HCT116 (cell line): ENCODE measurements around the gene NPSR1. TPM values are rescaled to one million over a fixed set of nuclear protein-coding genes. Genes with fewer than 3 reads are reported as not detected.

Experiments used
- ATAC-seq: fragments of 200-7000 bp; cut with Tn5 transposase; 2 replicates; pipeline ENCODE4 v1.9.1; 2020; ENCODE audit warnings: mild to moderate bottlenecking, moderate library complexity
- BruUV-seq: library from RNA; stranded (reverse); fragments of 400-500 nt; replicated peaks from 2 replicates; lab custom pipeline; 2021; lab: Mats Ljungman, UMichigan
- CTCF ChIA-PET: fragments of 300-600 bp; sonication (Branson Sonifier 250); formaldehyde crosslinking; loops from one replicate; lab custom pipeline; 2021; ENCODE audit warnings: antibody characterized with exemption; lab: Charles Lee
- POLR2A ChIA-PET: fragments of 300-600, 350-600 bp; sonication (Branson Sonifier 250); formaldehyde crosslinking; loops from one replicate; lab custom pipeline; 2021; ENCODE audit warnings: antibody characterized with exemption; lab: Charles Lee
- RAD21 ChIA-PET, 2 experiments: fragments of 300-600 bp; sonication (Branson Sonifier 250); formaldehyde crosslinking; loops; one replicate each; lab custom pipeline; 2023; ENCODE audit warnings: low total read pairs in 2 of 2; ENCODE audit not compliant: uncharacterized antibody in 2 of 2, unreplicated experiment in 2 of 2, low non-redundant PET in 1 of 2; lab: Charles Lee
- DNase-seq: peaks from one replicate; pipeline ENCODE4 v3.0.0-alpha.2; 2010; ENCODE audit warnings: low read depth, low spot score
- H2AFZ ChIP-seq: fragments of 200-600 bp; shearing (Covaris generic), sonication (generic); 2 replicates; pipeline ENCODE4 v1.6.1; 2017; ENCODE audit warnings: low read depth, mixed run types, mixed read lengths, antibody characterized with exemption, low read length; ENCODE audit not compliant: poor library complexity, severe bottlenecking
- H3K27ac ChIP-seq: 2 replicates; pipeline ENCODE4 v1.5.1; 2012; ENCODE audit warnings: low read depth, low read length
- H3K27me3 ChIP-seq: fragments of 200-600 bp; sonication (generic); 2 replicates; pipeline ENCODE4 v1.6.1; 2016; ENCODE audit warnings: mixed run types, low read length, mixed read lengths; ENCODE audit not compliant: insufficient read depth
- H3K36me3 ChIP-seq, 2 experiments: fragments of 200-500 bp in 1 of 2; fragments of 200-600 bp in 1 of 2; sonication (Bioruptor generic) in 1 of 2; sonication (generic) in 1 of 2; 2 replicates each; pipeline versions ENCODE4 v1.5.1 to v1.6.1; 2014 to 2016; ENCODE audit warnings: low read length in 2 of 2, inconsistent platforms in 1 of 2, mixed read lengths in 1 of 2, mixed run types in 1 of 2; ENCODE audit not compliant: insufficient read depth in 2 of 2, control insufficient read depth in 1 of 2
- H3K4me1 ChIP-seq, 2 experiments: fragments of 200-600 bp in 1 of 2; sonication (generic) in 1 of 2; 2 replicates each; pipeline versions ENCODE4 v1.5.1 to v1.6.1; 2012 to 2017; ENCODE audit warnings: low read length in 2 of 2, inconsistent platforms in 1 of 2, mild to moderate bottlenecking in 1 of 2, mixed read lengths in 1 of 2, mixed run types in 1 of 2, moderate library complexity in 1 of 2; ENCODE audit not compliant: insufficient read depth in 2 of 2, control insufficient read depth in 1 of 2
- H3K4me2 ChIP-seq: fragments of 200-600 bp; sonication (generic); 2 replicates; pipeline ENCODE4 v1.6.1; 2017; ENCODE audit warnings: mixed run types, low read length, mixed read lengths
- H3K4me3 ChIP-seq, 2 experiments: fragments of 200-600 bp in 1 of 2; sonication (generic) in 1 of 2; replicated peaks in 1 of 2; 2 replicates each; pipeline ENCODE4 v1.5.1; 2011 to 2016; ENCODE audit warnings: low read length in 2 of 2, control low read depth in 1 of 2, low read depth in 1 of 2, mild to moderate bottlenecking in 1 of 2, mixed read lengths in 1 of 2, mixed run types in 1 of 2
- H3K79me2 ChIP-seq: fragments of 200-600 bp; sonication (generic); 2 replicates; pipeline ENCODE4 v1.6.1; 2017; ENCODE audit warnings: mild to moderate bottlenecking, mixed run types, low read length, moderate library complexity, mixed read lengths; ENCODE audit not compliant: insufficient read depth
- H3K9ac ChIP-seq: fragments of 200-600 bp; sonication (generic); 2 replicates; pipeline ENCODE4 v1.6.1; 2016; ENCODE audit warnings: low read length, mixed read lengths
- H3K9me2 ChIP-seq: fragments of 200-600 bp; sonication (generic), shearing (Covaris generic); 2 replicates; pipeline ENCODE4 v1.6.1; 2017; ENCODE audit warnings: mixed run types, mild to moderate bottlenecking, moderate library complexity; ENCODE audit not compliant: insufficient read depth
- H3K9me3 ChIP-seq, 2 experiments: fragments of 200-500 bp in 1 of 2; fragments of 200-600 bp in 1 of 2; sonication (Bioruptor generic) in 1 of 2; sonication (generic) in 1 of 2; 2 replicates each; pipeline ENCODE4 v1.6.1; 2014 to 2017; ENCODE audit warnings: low read length in 2 of 2, mixed read lengths in 2 of 2, inconsistent platforms in 1 of 2, low read depth in 1 of 2, mild to moderate bottlenecking in 1 of 2, mixed run types in 1 of 2, moderate library complexity in 1 of 2; ENCODE audit not compliant: control insufficient read depth in 1 of 2, insufficient read depth in 1 of 2
- H4K20me1 ChIP-seq: fragments of 200-600 bp; sonication (generic), shearing (Covaris generic); 2 replicates; pipeline ENCODE4 v1.6.1; 2017; ENCODE audit warnings: mixed run types, mild to moderate bottlenecking, moderate library complexity; ENCODE audit not compliant: insufficient read depth
- CBX3 ChIP-seq: IDR thresholded peaks from 2 replicates; pipeline ENCODE4 v1.6.1; 2012; ENCODE audit warnings: low read depth
- CEBPB ChIP-seq: IDR thresholded peaks from 2 replicates; pipeline ENCODE4 v1.6.1; 2012; ENCODE audit warnings: low read depth
- EGR1 ChIP-seq: IDR thresholded peaks from 2 replicates; pipeline ENCODE4 v1.6.1; 2012; ENCODE audit warnings: low read depth
- ELF1 ChIP-seq: IDR thresholded peaks from 2 replicates; pipeline ENCODE4 v1.6.1; 2012; ENCODE audit warnings: low read depth, borderline replicate concordance
- EZH2 ChIP-seq: fragments of 200-600 bp; sonication (generic); IDR thresholded peaks from 2 replicates; pipeline ENCODE4 v1.6.1; 2017; ENCODE audit warnings: antibody characterized with exemption, mixed run types
- EZH2phosphoT487 ChIP-seq: fragments of 200-600 bp; IDR thresholded peaks from 2 replicates; pipeline ENCODE4 v1.6.1; 2018; ENCODE audit warnings: antibody characterized with exemption, borderline replicate concordance
- FOSL1 ChIP-seq: IDR thresholded peaks from 2 replicates; pipeline ENCODE4 v1.6.1; 2012; ENCODE audit warnings: low read depth
- JUND ChIP-seq: IDR thresholded peaks from 2 replicates; pipeline ENCODE4 v1.6.1; 2012
- POLR2A ChIP-seq: IDR thresholded peaks from 2 replicates; pipeline ENCODE4 v1.7.0; 2011; ENCODE audit warnings: borderline replicate concordance; ENCODE audit not compliant: insufficient read depth, insufficient read length; ENCODE audit errors: extremely low read depth
- POLR2AphosphoS5 ChIP-seq: IDR thresholded peaks from 2 replicates; pipeline ENCODE4 v1.6.1; 2011; ENCODE audit warnings: mild to moderate bottlenecking, low read depth, low read length, moderate library complexity
- SP1 ChIP-seq: IDR thresholded peaks from 2 replicates; pipeline ENCODE4 v1.6.1; 2012; ENCODE audit warnings: low read depth
- SRF ChIP-seq: IDR thresholded peaks from 2 replicates; pipeline ENCODE4 v1.6.1; 2012; ENCODE audit warnings: low read depth
- YY1 ChIP-seq: IDR thresholded peaks from 2 replicates; pipeline ENCODE4 v1.6.1; 2011; ENCODE audit warnings: low read length, low read depth, moderate library complexity, mild to moderate bottlenecking; ENCODE audit not compliant: insufficient replicate concordance; ENCODE audit errors: extremely low read depth
- ZFX ChIP-seq: fragments of 450-650 bp; IDR thresholded peaks from 2 replicates; pipeline ENCODE4 v1.6.1; 2017
- ZNF274 ChIP-seq: fragments of 200-500 bp; sonication (Bioruptor generic); IDR thresholded peaks from 2 replicates; pipeline ENCODE4 v1.6.1; 2014; ENCODE audit warnings: mild to moderate bottlenecking, low read depth, low read length, inconsistent platforms
- intact Hi-C: fragments of 100-400 bp; cut with micrococcal nuclease; formaldehyde crosslinking; loops from 2 replicates; pipeline ENCODE4 v1.10.0; 2022
- total RNA-seq: library from RNA; stranded (reverse); gene quantifications from one replicate; pipeline ENCODE4 v1.2.1, GENCODE V29; 2021; ENCODE audit not compliant: unreplicated experiment
- TF ChIP-seq, protein P1 (sequence below), 3 experiments: fragments of 200-600 bp in 1 of 3; sonication (generic) in 1 of 3; IDR thresholded peaks in 2 of 3; conservative IDR thresholded peaks in 1 of 3; 2 replicates each; pipeline ENCODE4 v1.5.1; 2012 to 2017; ENCODE audit warnings: low read depth in 2 of 3, low read length in 2 of 3, antibody characterized with exemption in 1 of 3, borderline replicate concordance in 1 of 3, control low read depth in 1 of 3, mild to moderate bottlenecking in 1 of 3, mixed read lengths in 1 of 3, mixed run types in 1 of 3, moderate library complexity in 1 of 3; ENCODE audit not compliant: insufficient read depth in 1 of 3
- TF ChIP-seq, protein P2 (sequence below): IDR thresholded peaks from 2 replicates; pipeline ENCODE4 v1.6.1; 2012; ENCODE audit warnings: low read depth
- TF ChIP-seq, protein P3 (sequence below): IDR thresholded peaks from 2 replicates; pipeline ENCODE4 v1.6.1; 2012
- TF ChIP-seq, protein P4 (sequence below): IDR thresholded peaks from 2 replicates; pipeline ENCODE4 v1.6.1; 2012
- TF ChIP-seq, protein P5 (sequence below): IDR thresholded peaks from 2 replicates; pipeline ENCODE4 v1.6.1; 2011; ENCODE audit warnings: mild to moderate bottlenecking, low read length, moderate library complexity; ENCODE audit not compliant: insufficient replicate concordance; ENCODE audit errors: extremely low read depth

NPSR1 gene
- total RNA-seq, 1 experiment from 2014 or later: not detected

DNA sequence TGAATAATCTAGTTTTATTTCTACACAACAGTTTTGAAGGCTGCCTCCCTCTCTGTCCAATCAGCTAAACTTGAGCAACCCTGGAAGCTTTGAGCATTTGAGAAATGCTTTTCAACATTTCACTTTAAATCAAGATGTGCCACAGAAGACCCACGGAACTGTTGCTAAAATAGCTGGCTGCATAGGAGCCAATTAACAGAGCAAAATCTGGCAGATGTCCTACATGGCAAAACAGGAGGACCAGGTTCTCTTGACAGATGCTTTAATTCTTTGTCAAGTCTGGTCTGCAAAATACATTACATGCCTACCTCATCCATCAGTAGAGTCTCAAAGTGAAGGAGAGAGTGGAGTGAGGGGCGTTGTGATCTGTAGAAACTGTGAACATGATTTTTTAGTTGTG, 193.4 kb downstream of the NPSR1 start:
- Histone ChIP-seq H3K79me2 (no peaks in the 10 kb centered on the region), H2AFZ (no peak overlapping the region), H3K27me3 (no peaks in the 10 kb centered on the region), H3K9ac (peak overlapping the region; percentile 51), H3K36me3 (no peaks in the 10 kb centered on the region), H3K9me3 (no peaks in the 10 kb centered on the region), H3K4me2 (peak overlapping the region; percentile 78), H3K4me3 (peak overlapping the region in 1 of 2 experiments; percentile 50; a peak in 2 of 4 replicates), H4K20me1 (no peaks in the 10 kb centered on the region), H3K27ac (peak overlapping the region; percentile 71), H3K4me1 (peaks cover 15 to 37% of the 10 kb centered on the region in 2 experiments), H3K9me2 (no peaks in the 10 kb centered on the region)
- RAD21 ChIA-PET: no interaction called here
- POLR2A ChIA-PET: interaction anchor here (0.9 to 1.9 kb wide), 2 partner anchors 14 to 36 kb away, joined by 3 to 16 read pairs; no protein-coding TSS in a partner anchor
- CTCF ChIA-PET: interaction anchor here (1.5 kb wide), 1 partner anchor 28 kb away, joined by 5 read pairs; no protein-coding TSS in a partner anchor
- no TSS peak for BruUV-seq
- intact Hi-C loops: no loop called here
- ATAC-seq: no peak
- TF ChIP-seq CEBPB (no peak), EGR1 (no peak), ELF1 (no peak), EZH2 (no peak), POLR2AphosphoS5 (no peak), SRF (no peak), CBX3 (no peak), POLR2A (no peak), SP1 (no peak), JUND (no peak), ZNF274 (no peak), ZFX (no peak), EZH2phosphoT487 (no peak), YY1 (no peak), FOSL1 (no peak)
- TF ChIP-seq, protein P1, sequence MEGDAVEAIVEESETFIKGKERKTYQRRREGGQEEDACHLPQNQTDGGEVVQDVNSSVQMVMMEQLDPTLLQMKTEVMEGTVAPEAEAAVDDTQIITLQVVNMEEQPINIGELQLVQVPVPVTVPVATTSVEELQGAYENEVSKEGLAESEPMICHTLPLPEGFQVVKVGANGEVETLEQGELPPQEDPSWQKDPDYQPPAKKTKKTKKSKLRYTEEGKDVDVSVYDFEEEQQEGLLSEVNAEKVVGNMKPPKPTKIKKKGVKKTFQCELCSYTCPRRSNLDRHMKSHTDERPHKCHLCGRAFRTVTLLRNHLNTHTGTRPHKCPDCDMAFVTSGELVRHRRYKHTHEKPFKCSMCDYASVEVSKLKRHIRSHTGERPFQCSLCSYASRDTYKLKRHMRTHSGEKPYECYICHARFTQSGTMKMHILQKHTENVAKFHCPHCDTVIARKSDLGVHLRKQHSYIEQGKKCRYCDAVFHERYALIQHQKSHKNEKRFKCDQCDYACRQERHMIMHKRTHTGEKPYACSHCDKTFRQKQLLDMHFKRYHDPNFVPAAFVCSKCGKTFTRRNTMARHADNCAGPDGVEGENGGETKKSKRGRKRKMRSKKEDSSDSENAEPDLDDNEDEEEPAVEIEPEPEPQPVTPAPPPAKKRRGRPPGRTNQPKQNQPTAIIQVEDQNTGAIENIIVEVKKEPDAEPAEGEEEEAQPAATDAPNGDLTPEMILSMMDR (IDR thresholded peaks at IDR 0.05 in 2 of 3, conservative IDR thresholded peaks at IDR 0.05 in 1 of 3; ENCODE audit: borderline replicate concordance in 1 of 3, insufficient read depth in 1 of 3, low read depth in 2 of 3, low read length in 2 of 3): no peak
- TF ChIP-seq, protein P2, sequence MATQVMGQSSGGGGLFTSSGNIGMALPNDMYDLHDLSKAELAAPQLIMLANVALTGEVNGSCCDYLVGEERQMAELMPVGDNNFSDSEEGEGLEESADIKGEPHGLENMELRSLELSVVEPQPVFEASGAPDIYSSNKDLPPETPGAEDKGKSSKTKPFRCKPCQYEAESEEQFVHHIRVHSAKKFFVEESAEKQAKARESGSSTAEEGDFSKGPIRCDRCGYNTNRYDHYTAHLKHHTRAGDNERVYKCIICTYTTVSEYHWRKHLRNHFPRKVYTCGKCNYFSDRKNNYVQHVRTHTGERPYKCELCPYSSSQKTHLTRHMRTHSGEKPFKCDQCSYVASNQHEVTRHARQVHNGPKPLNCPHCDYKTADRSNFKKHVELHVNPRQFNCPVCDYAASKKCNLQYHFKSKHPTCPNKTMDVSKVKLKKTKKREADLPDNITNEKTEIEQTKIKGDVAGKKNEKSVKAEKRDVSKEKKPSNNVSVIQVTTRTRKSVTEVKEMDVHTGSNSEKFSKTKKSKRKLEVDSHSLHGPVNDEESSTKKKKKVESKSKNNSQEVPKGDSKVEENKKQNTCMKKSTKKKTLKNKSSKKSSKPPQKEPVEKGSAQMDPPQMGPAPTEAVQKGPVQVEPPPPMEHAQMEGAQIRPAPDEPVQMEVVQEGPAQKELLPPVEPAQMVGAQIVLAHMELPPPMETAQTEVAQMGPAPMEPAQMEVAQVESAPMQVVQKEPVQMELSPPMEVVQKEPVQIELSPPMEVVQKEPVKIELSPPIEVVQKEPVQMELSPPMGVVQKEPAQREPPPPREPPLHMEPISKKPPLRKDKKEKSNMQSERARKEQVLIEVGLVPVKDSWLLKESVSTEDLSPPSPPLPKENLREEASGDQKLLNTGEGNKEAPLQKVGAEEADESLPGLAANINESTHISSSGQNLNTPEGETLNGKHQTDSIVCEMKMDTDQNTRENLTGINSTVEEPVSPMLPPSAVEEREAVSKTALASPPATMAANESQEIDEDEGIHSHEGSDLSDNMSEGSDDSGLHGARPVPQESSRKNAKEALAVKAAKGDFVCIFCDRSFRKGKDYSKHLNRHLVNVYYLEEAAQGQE: no peak
- TF ChIP-seq, protein P3, sequence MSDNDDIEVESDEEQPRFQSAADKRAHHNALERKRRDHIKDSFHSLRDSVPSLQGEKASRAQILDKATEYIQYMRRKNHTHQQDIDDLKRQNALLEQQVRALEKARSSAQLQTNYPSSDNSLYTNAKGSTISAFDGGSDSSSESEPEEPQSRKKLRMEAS: no peak
- TF ChIP-seq, protein P4, sequence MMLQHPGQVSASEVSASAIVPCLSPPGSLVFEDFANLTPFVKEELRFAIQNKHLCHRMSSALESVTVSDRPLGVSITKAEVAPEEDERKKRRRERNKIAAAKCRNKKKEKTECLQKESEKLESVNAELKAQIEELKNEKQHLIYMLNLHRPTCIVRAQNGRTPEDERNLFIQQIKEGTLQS: no peak
- TF ChIP-seq, protein P5, sequence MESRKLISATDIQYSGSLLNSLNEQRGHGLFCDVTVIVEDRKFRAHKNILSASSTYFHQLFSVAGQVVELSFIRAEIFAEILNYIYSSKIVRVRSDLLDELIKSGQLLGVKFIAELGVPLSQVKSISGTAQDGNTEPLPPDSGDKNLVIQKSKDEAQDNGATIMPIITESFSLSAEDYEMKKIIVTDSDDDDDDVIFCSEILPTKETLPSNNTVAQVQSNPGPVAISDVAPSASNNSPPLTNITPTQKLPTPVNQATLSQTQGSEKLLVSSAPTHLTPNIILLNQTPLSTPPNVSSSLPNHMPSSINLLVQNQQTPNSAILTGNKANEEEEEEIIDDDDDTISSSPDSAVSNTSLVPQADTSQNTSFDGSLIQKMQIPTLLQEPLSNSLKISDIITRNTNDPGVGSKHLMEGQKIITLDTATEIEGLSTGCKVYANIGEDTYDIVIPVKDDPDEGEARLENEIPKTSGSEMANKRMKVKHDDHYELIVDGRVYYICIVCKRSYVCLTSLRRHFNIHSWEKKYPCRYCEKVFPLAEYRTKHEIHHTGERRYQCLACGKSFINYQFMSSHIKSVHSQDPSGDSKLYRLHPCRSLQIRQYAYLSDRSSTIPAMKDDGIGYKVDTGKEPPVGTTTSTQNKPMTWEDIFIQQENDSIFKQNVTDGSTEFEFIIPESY: no peak
- no peak for DNase-seq
